Ecto neural progenitor cell (in vitro differentiated cells): ENCODE measurements around the gene MMP15.
A peak's percentile ranks its signal among the peaks of the same experiment; 100 is the strongest.
"Not testable (repeated sequence)": the region's sequence is repeated elsewhere in the genome, so short reads cannot be mapped to it uniquely, and the experiment has no call there.

Source experiments
- DNase-seq: peaks from one replicate; pipeline ENCODE4 v3.0.0-alpha.2; 2018; ENCODE audit warnings: low spot score

MMP15 gene

DNA sequence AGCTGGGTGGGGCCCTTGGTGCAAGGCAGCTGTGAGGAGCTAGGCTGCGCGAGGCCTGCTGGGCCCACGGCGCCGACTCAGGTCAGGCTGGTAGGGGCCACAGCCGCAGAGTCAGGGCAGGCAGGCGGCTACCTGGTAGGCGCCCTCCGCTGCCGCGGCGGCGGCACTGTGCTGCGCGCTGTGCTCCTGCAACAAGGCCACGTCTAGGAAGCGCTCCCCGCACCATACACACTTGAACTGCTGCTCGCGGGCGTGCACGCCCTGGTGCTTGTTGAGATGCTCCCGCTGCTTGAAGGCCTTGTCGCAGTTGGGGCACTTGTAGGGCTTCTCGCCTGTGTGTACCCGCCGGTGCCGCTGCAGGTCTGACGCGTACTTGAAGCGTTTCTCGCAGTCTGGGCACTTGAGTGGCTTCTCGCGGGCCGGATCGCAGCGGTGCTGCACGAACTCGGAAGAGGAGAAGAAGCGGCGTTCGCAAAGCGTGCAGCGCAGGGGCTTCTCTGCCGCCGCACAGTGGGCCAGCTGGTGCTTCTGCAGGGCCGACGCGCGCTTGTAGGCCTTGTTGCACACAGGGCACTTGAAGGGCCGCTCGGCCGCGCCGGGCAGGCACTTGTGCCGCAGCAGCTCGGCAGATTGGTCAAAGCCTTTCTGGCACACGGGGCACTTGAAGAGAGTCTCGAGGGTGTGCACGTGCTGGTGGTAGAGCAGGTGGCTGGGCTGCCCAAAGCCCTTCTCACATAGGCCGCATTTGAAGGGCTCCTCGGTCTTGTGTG lies 29.0 kb upstream of the MMP15 start:
- no peak for DNase-seq

GRCh38 chr16:57997176-57997527 lies 28.4 kb upstream of the MMP15 start:
- DNase-seq, result no peak

- no peak for DNase-seq
Observed at GRCh38 chr16:57997528-57998265, 27.9 kb upstream of the MMP15 start.

DNA sequence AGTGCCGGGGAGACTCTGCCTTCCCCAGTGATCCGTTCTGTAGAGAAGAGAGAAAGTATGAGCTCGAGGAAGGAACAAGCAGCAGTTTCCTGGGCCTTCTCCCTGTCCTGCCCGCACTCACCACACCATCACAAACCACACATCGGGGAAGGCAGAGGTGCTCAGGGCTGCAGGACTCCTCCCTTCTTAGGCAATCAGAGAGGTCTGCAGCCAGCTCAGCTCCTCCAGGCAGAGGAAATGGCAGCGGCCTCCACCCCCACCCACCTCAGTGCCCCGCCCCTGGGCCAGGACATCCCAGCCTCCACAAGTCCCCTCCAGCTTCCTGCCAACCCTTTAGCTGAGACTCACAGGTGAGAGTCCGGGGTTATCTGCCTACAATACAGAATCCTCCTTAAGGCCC lies 27.1 kb upstream of the MMP15 start:
- DNase-seq, result no peak

DNA sequence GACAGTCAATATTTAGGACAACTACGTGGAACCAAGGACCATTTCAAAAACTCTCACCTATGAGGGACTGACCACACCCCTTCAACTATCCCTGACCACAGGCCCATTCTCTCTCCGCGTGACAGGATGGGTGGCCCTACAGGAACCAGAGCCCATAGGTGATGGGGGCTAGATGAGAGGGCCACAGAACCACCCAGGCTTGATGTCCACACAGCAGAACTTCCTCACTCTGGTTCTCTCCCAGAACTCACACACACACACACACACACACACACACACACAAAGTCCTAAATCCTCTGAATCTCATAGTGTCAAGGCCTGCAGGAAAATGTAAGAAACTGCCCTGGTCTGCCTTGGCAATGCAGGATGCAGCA lies 26.6 kb upstream of the MMP15 start:
- no peak for DNase-seq

DNA sequence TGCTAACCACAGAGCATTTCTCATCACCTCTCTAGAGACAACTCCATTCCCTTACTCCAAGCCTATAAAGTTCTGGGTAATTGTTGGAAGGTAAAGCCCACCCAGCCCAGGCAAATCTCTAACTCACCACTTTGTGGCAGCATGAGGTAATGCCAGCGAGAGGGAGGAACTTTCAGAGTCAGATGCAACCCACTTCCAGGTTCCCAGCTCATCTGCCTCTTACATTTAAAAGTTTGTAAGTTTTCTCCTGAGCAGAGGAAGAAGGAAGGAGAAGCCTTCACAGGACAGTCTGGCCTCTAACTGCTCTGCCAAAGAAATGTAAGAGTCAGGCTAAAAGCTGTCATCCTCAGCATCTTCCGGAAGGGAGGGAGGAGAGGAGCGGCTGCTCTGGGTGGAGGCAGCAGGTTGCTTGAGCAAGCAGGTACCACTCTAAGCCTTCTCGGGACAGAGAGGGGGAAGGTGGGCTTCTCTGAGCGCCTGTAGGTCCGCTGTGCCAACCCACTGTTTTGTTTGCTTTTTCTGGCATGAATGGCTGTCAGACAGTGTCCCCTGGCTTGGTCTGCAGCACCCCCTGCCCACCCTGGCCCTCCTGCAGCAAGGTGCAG lies 26.1 kb upstream of the MMP15 start:
- DNase-seq, result no peak

DNA sequence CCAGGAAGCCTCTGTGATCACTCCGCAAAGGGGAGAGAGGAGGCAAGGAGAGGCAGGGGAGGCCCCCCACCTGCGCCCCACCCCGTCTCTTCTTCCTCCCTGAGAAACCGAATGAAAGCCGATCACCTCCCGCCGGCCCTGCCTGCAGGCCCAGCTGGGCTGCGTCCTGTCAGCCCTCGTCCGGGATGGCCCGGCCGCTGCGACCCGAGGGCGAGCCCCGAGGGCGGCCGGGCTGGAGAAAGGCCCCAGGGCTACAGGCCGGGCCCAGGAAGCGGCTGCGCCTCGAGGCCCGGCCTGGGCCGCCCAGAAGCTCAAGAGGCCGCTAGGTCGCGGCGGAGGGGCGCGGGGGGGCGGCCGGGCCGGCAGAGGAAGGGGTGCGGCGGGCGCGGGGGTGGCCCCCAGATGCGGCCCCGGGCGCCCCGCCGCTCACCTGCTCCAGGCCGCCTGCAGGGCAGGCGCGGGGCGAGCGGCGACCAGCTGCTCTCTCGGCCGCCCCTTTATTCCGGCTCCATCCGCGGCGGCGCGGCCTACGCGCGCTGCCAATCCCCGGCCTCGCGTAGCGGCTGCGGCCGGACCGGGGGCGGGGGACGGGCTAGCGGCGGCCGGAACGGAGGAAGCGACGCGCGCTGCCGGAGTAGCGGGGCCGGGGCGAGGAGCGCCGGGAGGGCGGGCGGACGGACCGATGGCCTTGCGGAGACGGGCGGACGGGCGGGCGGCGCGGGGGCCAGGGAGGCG lies 25.4 kb upstream of the MMP15 start, which contains the start of gene ZNF319:
Gene ZNF319, minus strand, starts transcription at position 702 of the 735 bp plus-strand sequence. CDS start 2,407 bp downstream, outside the sequence.
- DNase-seq, result no peak

DNA sequence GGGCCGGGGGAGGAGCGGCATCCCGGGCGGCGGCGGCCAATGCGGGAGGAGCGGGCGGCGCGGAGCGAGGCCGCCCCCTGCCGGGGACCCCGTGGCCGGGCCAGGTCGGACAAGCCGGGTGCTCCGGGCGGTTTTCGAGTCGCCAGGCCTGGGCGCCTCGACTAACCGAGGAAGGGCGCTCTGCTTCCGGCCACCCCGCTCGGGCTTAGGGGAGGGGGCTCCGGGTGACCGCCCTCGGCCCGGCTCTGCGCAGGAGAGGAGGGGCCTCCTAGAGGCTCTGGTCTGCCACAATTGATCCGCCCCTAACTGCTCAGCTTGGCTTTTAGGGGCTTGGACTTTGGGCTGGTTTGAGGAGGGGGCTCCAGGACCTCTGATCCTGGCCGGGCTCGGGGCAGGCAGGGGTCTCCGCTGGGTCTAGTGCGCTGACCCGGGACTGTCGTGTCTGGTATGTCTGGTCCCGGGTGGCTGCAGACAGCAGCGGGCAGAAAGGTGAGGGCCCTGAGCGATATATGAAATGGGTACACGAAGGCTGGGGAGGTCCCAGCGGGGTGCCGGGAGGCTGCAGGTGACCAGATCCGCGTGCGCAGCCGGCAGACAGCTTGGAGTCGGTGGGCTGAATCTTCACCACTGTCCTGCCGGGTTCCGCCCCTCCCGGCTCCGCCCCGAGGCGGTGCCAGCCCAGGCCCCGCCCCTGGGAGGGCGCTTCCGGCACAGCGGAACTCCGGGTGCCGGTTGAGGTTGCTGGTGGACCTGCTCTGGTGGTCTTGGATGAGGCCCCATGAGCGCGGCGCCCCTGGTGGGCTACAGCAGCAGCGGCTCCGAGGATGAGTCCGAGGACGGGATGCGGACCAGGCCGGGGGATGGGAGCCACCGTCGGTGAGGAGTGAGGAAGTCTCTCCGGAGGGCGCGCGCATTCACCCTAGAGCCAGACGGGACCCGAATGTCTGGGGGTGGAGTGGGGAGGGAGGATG lies 24.6 kb upstream of the MMP15 start, which contains the start of gene USB1:
Gene USB1, plus strand, starts transcription at position 702 of the 971 bp plus-strand sequence. Its CDS starts 77 bp downstream, at position 779.
- peak; percentile 94 for DNase-seq

GRCh38 chr16:58001781-58002415 lies 23.7 kb upstream of the MMP15 start:
- no peak for DNase-seq

GRCh38 chr16:58002416-58002800 lies 23.1 kb upstream of the MMP15 start:
- DNase-seq, result no peak

- DNase-seq, result no peak
Observed at GRCh38 chr16:58002936-58003335, 22.6 kb upstream of the MMP15 start.

- DNase-seq, result not testable (repeated sequence)
Observed at GRCh38 chr16:58004736-58005135, 20.8 kb upstream of the MMP15 start.

GRCh38 chr16:58009856-58010416 lies 15.6 kb upstream of the MMP15 start:
- no peak for DNase-seq

- no peak for DNase-seq
Observed at GRCh38 chr16:58010886-58011285, 14.7 kb upstream of the MMP15 start.

- DNase-seq, result no peak
Observed at GRCh38 chr16:58011652-58012051, 13.9 kb upstream of the MMP15 start.

DNA sequence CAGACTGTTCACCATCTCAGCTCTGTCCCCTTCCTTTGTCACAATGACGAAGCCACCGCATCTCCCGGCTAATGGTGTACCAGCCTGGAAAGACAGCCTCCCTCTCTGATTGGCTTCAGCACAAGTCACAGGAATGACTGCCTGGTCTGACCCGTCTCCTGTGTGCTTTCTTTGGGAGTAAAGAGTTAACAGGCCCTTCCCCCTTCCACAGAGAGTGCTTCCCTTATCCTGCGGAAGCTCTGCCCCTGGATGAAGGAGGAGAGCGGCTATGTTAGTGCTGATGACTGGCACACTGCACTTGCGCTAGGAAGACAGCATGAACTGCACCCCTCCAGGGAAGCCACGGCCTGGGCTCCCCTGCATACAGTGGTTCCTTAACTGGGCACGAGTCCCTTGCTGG lies 13.1 kb upstream of the MMP15 start:
- no peak for DNase-seq

GRCh38 chr16:58013201-58013956 lies 12.2 kb upstream of the MMP15 start:
- DNase-seq, result no peak

GRCh38 chr16:58016840-58017446 lies 8.6 kb upstream of the MMP15 start:
- DNase-seq, result no peak

- no peak for DNase-seq
Observed at GRCh38 chr16:58018803-58019202, 6.8 kb upstream of the MMP15 start.
